ENCODE measurements around the gene PTPN23. TPM values are rescaled to one million over a fixed set of nuclear protein-coding genes. Genes with fewer than 3 reads are reported as not detected.

The PTPN23 gene, protein sequence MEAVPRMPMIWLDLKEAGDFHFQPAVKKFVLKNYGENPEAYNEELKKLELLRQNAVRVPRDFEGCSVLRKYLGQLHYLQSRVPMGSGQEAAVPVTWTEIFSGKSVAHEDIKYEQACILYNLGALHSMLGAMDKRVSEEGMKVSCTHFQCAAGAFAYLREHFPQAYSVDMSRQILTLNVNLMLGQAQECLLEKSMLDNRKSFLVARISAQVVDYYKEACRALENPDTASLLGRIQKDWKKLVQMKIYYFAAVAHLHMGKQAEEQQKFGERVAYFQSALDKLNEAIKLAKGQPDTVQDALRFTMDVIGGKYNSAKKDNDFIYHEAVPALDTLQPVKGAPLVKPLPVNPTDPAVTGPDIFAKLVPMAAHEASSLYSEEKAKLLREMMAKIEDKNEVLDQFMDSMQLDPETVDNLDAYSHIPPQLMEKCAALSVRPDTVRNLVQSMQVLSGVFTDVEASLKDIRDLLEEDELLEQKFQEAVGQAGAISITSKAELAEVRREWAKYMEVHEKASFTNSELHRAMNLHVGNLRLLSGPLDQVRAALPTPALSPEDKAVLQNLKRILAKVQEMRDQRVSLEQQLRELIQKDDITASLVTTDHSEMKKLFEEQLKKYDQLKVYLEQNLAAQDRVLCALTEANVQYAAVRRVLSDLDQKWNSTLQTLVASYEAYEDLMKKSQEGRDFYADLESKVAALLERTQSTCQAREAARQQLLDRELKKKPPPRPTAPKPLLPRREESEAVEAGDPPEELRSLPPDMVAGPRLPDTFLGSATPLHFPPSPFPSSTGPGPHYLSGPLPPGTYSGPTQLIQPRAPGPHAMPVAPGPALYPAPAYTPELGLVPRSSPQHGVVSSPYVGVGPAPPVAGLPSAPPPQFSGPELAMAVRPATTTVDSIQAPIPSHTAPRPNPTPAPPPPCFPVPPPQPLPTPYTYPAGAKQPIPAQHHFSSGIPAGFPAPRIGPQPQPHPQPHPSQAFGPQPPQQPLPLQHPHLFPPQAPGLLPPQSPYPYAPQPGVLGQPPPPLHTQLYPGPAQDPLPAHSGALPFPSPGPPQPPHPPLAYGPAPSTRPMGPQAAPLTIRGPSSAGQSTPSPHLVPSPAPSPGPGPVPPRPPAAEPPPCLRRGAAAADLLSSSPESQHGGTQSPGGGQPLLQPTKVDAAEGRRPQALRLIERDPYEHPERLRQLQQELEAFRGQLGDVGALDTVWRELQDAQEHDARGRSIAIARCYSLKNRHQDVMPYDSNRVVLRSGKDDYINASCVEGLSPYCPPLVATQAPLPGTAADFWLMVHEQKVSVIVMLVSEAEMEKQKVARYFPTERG (N-terminal part only)
- total RNA-seq, result 10 to 100 TPM; 27.4 to 34.9 TPM

DNA sequence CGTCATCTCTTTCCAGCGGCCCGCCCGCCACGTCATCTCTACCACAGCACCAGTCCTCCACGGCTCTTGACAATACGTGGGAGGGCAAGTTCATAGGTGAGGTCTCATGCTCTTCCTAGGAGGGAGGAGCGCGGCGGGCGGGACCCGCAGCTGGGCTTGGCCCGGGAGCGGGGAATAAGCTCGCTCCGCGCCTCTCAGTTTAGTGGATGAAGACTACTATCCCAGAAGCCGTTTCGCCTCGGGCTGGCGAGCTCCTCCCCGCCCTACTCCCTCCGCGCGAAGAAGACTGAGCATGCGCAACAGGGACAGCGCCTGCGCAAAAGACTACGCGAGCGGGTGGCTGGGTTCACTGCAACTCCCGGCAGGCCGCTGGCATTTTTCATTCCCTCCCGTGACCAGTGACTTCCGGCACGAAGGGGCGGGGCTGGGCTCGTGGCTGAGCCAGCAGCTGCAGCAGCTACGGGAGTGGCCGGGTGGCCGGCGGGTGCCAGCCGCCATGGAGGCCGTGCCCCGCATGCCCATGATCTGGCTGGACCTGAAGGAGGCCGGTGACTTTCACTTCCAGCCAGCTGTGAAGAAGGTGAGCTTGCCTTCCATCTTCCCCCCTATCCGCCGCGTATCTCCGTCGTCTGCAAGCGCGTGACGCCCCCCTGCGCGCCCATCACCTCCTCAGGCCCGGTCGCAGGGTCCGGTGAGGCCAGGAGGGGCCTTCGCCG, at the start of gene PTPN23:
TSS of gene PTPN23 (plus strand) at position 421 of the 716 bp plus-strand sequence. CDS start at position 497, 76 bp downstream.
- Mint-ChIP-seq H3K36me3 (ENCODE audit: low read depth) (peaks cover 10% of the 10 kb centered on the region), H3K9me3 (no peaks in the 10 kb centered on the region), H3K4me3 (peak within 1 kb of the TSS; percentile 98), H3K27ac (peak within 1 kb of the TSS; percentile 100), H3K4me1 (peaks cover 50% of the 10 kb centered on the region), H3K27me3 (no peaks in the 10 kb centered on the region)
- POLR2A ChIA-PET, result interaction anchor here (0.6 to 0.9 kb wide), 4 partner anchors 13 to 372 kb away, joined by 3 to 5 read pairs (median 3); partner anchors contain the start of gene SCAP
- DNase-seq, result peak; percentile 99
- CTCF ChIA-PET, result interaction anchor here (0.8 to 1.1 kb wide), 4 partner anchors 11 to 609 kb away, joined by 3 to 6 read pairs (median 3); no protein-coding TSS in a partner anchor

DNA sequence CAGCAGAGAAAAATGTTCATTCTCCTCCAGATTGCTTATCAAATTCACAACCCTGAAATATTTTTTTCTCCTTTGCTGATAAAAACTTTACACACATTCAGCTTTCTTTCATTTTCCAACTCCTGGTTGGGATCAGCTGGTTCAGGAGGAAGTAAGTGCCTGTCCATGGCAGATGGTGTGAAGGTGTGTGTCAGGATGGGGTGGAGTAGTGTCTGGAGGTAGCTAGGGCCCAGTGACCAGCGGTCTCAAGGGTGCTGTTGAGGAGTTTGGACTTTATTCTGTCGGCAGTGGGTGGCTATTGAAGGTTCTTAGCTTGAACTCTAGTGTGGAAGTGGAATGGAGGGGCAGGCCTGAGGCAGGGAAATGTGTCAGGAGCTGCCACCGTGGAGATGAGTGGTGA, 46.9 kb upstream of the PTPN23 start:
- ChIA-PET POLR2A (no interaction called here), CTCF (interaction anchor here (1.3 kb wide), 1 partner anchor 411 kb away, joined by 4 read pairs; no protein-coding TSS in a partner anchor)

DNA sequence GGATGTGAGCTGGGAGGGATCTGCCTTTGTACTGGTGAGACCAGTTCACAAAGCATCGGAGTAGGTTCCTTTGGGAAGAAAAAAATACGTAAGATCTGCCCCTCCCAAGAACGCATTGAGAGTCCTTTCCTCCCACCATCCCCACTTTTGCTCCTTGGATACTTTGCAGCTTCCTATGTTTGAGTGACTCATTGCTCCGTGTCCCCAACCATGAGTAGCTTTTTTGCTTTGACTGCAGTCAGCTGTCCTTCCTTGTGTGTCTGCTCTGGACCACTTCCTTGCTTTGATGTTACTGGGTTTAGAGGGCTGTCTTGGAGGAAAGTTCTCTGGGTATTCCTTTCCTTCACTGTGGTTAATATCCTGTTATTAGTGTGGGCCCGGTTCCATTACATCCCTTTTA, 43.2 kb upstream of the PTPN23 start:
- ChIA-PET CTCF (interaction anchor here (1.1 kb wide), 1 partner anchor 31 kb away, joined by 3 read pairs; no protein-coding TSS in a partner anchor), POLR2A (no interaction called here)
- no peaks in the 10 kb centered on the region for H3K9me3 Mint-ChIP-seq
- H3K4me3 Mint-ChIP-seq, result no peak overlapping the region
- H3K27ac Mint-ChIP-seq, result no peak overlapping the region
- H3K36me3 Mint-ChIP-seq (ENCODE audit: low read depth), result peaks cover 31% of the 10 kb centered on the region
- no peaks in the 10 kb centered on the region for H3K4me1 Mint-ChIP-seq
- no peak for DNase-seq
- H3K27me3 Mint-ChIP-seq, result no peaks in the 10 kb centered on the region

More for the DNA sequence above, 46.9 kb upstream of the PTPN23 start:
- no peaks in the 10 kb centered on the region for H3K4me1 Mint-ChIP-seq
- H3K9me3 Mint-ChIP-seq, result no peaks in the 10 kb centered on the region
- H3K4me3 Mint-ChIP-seq, result no peak overlapping the region
- no peaks in the 10 kb centered on the region for H3K27me3 Mint-ChIP-seq
- no peak overlapping the region for H3K27ac Mint-ChIP-seq
- DNase-seq, result no peak
- peaks cover 28% of the 10 kb centered on the region for H3K36me3 Mint-ChIP-seq (ENCODE audit: low read depth)

DNA sequence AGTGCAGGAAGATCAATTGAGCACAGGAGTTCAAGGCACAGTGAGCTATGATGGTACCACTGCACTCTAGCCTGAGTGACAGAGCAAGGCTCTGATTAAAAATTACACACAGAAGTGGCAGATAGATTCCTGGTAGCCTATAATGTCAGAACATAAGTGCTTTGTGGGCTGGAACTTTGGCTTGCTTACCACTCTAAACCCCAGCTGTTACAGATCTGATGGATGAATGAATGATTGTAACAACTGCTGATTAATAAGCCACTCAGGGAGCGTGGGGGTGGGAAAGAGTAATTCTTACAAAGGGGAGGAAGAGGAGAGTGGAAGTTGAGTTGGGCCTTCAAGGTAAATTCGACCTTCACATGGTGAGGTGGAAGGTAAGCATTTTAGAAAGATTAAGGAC, 40.9 kb upstream of the PTPN23 start:
- Mint-ChIP-seq H3K9me3 (no peaks in the 10 kb centered on the region), H3K27ac (no peak overlapping the region), H3K27me3 (no peaks in the 10 kb centered on the region), H3K4me1 (no peaks in the 10 kb centered on the region), H3K36me3 (ENCODE audit: low read depth) (peaks cover 35% of the 10 kb centered on the region), H3K4me3 (no peak overlapping the region)
- no peak for DNase-seq
- CTCF ChIA-PET, result interaction anchor here (1.2 kb wide), 2 partner anchors 9 to 16 kb away, joined by 3 to 5 read pairs; no protein-coding TSS in a partner anchor
- POLR2A ChIA-PET, result interaction anchor here (0.6 kb wide), 1 partner anchor 611 kb away, joined by 3 read pairs; no protein-coding TSS in a partner anchor

DNA sequence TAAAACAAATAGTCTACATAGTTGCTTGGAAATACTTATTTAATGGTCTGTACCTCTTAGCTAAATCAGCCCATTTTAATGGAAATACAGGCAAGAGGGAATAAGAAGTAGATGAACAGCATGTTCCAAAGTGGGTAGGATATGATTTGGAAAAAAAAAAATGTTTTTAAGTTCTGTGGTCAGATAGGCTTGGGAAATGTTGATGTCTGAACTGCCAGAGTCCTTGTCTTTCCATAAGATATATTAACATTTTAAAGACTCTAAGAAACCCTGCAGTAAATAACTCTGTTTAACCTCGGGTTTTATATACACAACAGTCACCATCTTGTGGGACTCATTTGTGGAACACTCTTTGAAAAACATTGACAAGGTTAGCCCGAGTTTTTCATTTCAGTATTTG, 40.0 kb upstream of the PTPN23 start:
- POLR2A ChIA-PET, result no interaction called here
- Mint-ChIP-seq H3K4me3 (no peak overlapping the region), H3K36me3 (ENCODE audit: low read depth) (peaks cover 39% of the 10 kb centered on the region), H3K9me3 (no peaks in the 10 kb centered on the region), H3K27ac (no peak overlapping the region), H3K27me3 (no peaks in the 10 kb centered on the region), H3K4me1 (no peaks in the 10 kb centered on the region)
- DNase-seq, result no peak
- CTCF ChIA-PET, result no interaction called here

DNA sequence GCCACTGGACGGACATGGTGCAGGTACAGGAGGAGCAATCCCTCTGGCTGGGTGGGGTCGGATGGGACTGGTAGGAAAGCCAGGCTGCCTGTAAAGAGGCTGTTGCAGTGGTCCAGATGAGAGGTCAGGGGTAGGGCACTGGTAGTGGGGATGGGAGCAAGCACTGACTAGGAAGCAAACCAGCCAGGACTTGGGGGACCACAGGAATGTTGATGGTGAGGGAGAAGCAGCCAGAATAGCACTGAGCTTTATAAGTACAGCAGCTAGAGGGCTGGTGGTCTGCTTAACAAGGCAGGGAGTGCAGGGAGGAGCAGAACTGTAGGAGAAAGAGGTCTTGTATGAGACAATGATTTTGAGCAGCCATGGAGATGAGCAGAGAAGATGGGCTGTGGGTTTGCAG, 38.7 kb upstream of the PTPN23 start:
- Mint-ChIP-seq H3K4me1 (no peaks in the 10 kb centered on the region), H3K4me3 (no peak overlapping the region), H3K36me3 (ENCODE audit: low read depth) (peaks cover 32% of the 10 kb centered on the region), H3K27ac (no peak overlapping the region), H3K9me3 (no peaks in the 10 kb centered on the region), H3K27me3 (no peaks in the 10 kb centered on the region)
- CTCF ChIA-PET, result no interaction called here
- no peak for DNase-seq
- POLR2A ChIA-PET, result no interaction called here

DNA sequence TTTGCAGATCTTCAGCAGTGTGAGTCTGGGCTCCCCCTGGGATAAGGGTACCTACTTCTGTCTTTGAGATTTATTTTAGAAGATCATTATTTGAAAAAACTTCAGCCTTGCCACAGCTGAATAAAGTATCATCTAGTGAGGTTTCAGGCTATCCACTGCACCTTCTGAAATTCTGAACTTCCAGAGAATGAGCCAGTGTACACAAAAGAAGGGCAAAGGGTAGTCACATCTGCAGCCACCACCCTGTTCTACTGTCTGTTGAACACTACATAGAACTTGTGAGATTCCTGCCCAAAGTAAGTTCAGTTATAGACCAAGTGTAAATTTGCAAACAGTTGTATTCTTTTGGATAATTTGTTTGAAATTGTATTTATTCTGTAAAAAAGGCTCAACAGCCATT, 38.0 kb upstream of the PTPN23 start:
- no peak overlapping the region for H3K27ac Mint-ChIP-seq

DNA sequence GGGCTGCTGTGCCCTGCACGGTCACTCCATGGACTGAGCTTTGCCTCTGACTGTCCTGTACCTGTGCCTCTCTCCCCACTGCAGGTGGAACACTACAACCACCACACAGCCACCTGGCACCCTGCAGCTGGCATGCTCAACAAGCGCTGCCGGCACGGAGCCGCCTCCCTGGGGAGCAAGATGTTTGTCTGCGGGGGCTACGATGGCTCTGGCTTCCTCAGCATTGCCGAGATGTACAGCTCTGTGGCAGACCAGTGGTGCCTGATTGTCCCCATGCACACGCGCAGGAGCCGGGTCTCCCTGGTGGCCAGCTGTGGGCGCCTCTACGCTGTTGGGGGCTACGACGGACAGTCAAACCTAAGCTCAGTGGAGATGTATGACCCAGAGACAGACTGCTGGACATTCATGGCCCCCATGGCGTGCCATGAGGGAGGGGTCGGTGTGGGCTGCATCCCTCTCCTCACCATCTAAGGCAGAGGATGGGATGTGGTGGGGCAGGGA, 37.3 kb upstream of the PTPN23 start:
- DNase-seq, result no peak
- Mint-ChIP-seq H3K9me3 (no peaks in the 10 kb centered on the region), H3K27ac (no peak overlapping the region), H3K36me3 (ENCODE audit: low read depth) (peaks cover 22% of the 10 kb centered on the region), H3K27me3 (no peaks in the 10 kb centered on the region), H3K4me3 (no peak overlapping the region), H3K4me1 (no peaks in the 10 kb centered on the region)
- POLR2A ChIA-PET, result no interaction called here
- CTCF ChIA-PET, result interaction anchor here (1.1 to 1.6 kb wide), 2 partner anchors 11 to 20 kb away, joined by 3 to 4 read pairs; no protein-coding TSS in a partner anchor

More for the DNA sequence above, 38.0 kb upstream of the PTPN23 start:
- no peaks in the 10 kb centered on the region for H3K9me3 Mint-ChIP-seq
- H3K4me1 Mint-ChIP-seq, result no peaks in the 10 kb centered on the region
- peaks cover 28% of the 10 kb centered on the region for H3K36me3 Mint-ChIP-seq (ENCODE audit: low read depth)
- ChIA-PET CTCF (interaction anchor here (1.1 to 1.6 kb wide), 2 partner anchors 10 to 21 kb away, joined by 3 to 4 read pairs; no protein-coding TSS in a partner anchor), POLR2A (no interaction called here)
- no peak overlapping the region for H3K4me3 Mint-ChIP-seq
- DNase-seq, result no peak
- H3K27me3 Mint-ChIP-seq, result no peaks in the 10 kb centered on the region

DNA sequence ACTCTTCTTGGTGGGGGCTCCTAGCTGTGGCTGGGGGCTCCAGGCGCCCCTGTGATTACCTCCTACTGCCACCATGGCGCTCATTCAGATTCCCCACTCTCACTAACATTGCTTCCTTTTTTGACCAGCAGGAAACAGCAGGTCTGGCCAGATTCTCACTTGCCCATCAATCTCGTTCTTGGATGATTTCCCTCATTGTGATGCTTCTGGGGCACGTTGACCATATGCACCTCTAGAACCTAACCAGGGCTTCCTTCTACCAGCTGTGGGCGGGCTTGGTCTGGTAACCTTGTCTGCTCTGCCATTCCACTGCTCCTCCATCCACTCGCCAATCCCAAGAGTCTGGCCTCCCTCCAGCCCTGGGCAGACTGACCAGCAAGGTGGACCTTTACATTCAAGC, 35.9 kb upstream of the PTPN23 start:
- no peak overlapping the region for H3K4me3 Mint-ChIP-seq

DNA sequence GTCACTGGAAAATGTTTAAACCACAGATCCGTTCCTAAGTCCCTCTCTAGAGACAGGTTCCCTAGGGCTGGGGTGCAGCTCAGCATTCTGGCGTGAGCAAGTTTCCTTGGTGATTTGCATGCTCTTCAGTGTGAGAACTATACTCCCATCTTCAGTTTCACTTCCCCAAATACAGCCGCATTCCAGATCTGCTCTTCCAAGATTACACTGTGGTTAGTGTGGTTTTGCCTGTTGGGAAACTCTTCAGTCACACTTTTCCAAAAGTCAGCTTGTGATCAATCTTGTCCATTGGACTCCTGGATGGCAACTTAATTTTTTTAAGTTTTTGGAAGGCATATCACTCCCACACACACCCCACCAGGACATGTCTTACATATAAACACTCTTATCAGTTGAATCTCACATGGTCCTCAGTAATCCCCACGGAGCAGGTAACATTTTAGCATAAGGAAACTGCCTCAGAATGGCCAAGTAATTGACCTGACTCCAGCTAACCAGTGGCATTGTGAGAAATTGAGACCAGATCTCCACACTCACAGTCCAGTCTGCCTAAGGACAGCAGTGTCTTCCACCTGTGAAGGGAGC, 33.5 kb upstream of the PTPN23 start:
- POLR2A ChIA-PET, result interaction anchor here (0.6 kb wide), 2 partner anchors 13 to 15 kb away, joined by 3 to 4 read pairs; no protein-coding TSS in a partner anchor
- no peak for DNase-seq
- Mint-ChIP-seq H3K4me1 (no peaks in the 10 kb centered on the region), H3K9me3 (no peaks in the 10 kb centered on the region), H3K27me3 (no peaks in the 10 kb centered on the region), H3K4me3 (no peak overlapping the region), H3K27ac (no peak overlapping the region), H3K36me3 (ENCODE audit: low read depth) (peaks cover 12% of the 10 kb centered on the region)
- CTCF ChIA-PET, result interaction anchor here (1.0 to 1.1 kb wide), 2 partner anchors 27 to 74 kb away, joined by 3 read pairs; no protein-coding TSS in a partner anchor

More for the DNA sequence above, 35.9 kb upstream of the PTPN23 start:
- H3K4me1 Mint-ChIP-seq, result no peaks in the 10 kb centered on the region
- no peak for DNase-seq
- CTCF ChIA-PET, result no interaction called here
- H3K27ac Mint-ChIP-seq, result no peak overlapping the region
- POLR2A ChIA-PET, result no interaction called here
- no peaks in the 10 kb centered on the region for H3K27me3 Mint-ChIP-seq
- H3K36me3 Mint-ChIP-seq (ENCODE audit: low read depth), result peaks cover 14% of the 10 kb centered on the region
- H3K9me3 Mint-ChIP-seq, result no peaks in the 10 kb centered on the region

DNA sequence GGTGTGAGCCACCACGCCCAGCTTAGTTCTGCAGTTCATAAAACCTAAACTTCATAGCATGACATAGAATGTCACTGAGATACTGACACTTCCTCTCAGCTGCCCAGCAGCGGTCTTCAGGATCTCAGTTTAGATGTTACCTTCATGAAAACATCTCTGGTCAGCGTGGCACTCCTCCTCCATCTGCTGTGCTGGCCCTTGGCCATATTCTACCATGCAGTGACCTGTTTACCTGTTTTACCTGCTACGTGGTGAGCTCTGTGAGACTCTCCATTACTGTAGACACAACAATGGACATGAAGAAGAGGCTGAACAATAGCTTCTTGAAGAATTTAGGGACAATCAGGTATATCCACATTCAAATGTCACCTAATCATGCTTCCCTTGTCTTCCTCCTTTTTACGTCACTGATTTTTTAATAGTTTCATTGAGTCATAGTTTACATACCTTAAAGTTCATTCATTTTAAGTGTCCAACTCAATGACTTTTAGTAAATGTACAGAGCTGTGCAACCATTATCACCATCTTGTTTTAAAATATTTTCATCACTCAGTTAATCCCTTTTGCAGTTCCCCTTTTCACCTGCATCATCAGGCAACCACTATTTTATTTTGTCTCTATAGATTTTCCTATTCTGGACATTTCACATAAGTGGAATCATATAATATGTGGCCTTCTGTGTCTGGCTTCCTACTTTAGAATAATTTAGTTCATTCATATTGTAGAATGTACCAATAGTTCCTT, 32.2 kb upstream of the PTPN23 start:
- CTCF ChIA-PET, result interaction anchor here (1.2 to 1.6 kb wide), 2 partner anchors 25 to 54 kb away, joined by 3 to 4 read pairs; no protein-coding TSS in a partner anchor
- DNase-seq, result no peak
- Mint-ChIP-seq H3K27me3 (no peaks in the 10 kb centered on the region), H3K4me3 (no peak overlapping the region), H3K9me3 (no peaks in the 10 kb centered on the region), H3K27ac (no peak overlapping the region), H3K4me1 (no peaks in the 10 kb centered on the region), H3K36me3 (ENCODE audit: low read depth) (peaks cover 10% of the 10 kb centered on the region)
- POLR2A ChIA-PET, result no interaction called here
